Liver (tissue), 9 donors: ENCODE measurements around the gene ARL11. TPM values are rescaled to one million over a fixed set of nuclear protein-coding genes. Genes with fewer than 3 reads are reported as not detected.

ENCODE experiments used
- DNase-seq: peaks from one replicate; pipeline ENCODE4 v3.0.0-alpha.2; 2017; ENCODE audit warnings: low spot score
- H3K27ac ChIP-seq, 2 donors: one replicate each; pipeline ENCODE4 v1.7.0; 2013; ENCODE audit warnings: inconsistent platforms in 2 of 2, low read length in 2 of 2, control low read depth in 1 of 2, low read depth in 1 of 2, mild to moderate bottlenecking in 1 of 2
- H3K27me3 ChIP-seq, 4 donors: one replicate each; pipeline versions ENCODE4 v1.6.1 to v1.7.0; 2013; ENCODE audit warnings: low read length in 3 of 4, inconsistent platforms in 1 of 4, mild to moderate bottlenecking in 1 of 4, moderate library complexity in 1 of 4; ENCODE audit not compliant: control insufficient read depth in 4 of 4, insufficient read depth in 4 of 4
- H3K36me3 ChIP-seq, 4 donors: one replicate each; pipeline versions ENCODE4 v1.6.1 to v1.7.0; 2013; ENCODE audit warnings: low read length in 3 of 4, mild to moderate bottlenecking in 3 of 4, low read depth in 1 of 4, moderate library complexity in 1 of 4; ENCODE audit not compliant: control insufficient read depth in 4 of 4, insufficient read depth in 3 of 4
- H3K4me1 ChIP-seq, 4 donors: one replicate each; pipeline versions ENCODE4 v1.6.1 to v1.7.0; 2013; ENCODE audit warnings: low read length in 3 of 4, mild to moderate bottlenecking in 3 of 4, moderate library complexity in 1 of 4; ENCODE audit not compliant: control insufficient read depth in 4 of 4, insufficient read depth in 4 of 4
- H3K4me3 ChIP-seq, 3 donors: one replicate each; pipeline versions ENCODE4 v1.6.1 to v1.7.0; 2013; ENCODE audit warnings: low read length in 3 of 3, control low read depth in 1 of 3, low read depth in 1 of 3, mild to moderate bottlenecking in 1 of 3
- H3K9ac ChIP-seq, 2 donors: one replicate each; pipeline ENCODE4 v1.7.0; 2013; ENCODE audit warnings: low read length in 2 of 2, mild to moderate bottlenecking in 2 of 2, moderate library complexity in 2 of 2, control low read depth in 1 of 2, low read depth in 1 of 2
- H3K9me3 ChIP-seq, 4 donors: one replicate each; pipeline versions ENCODE4 v1.6.1 to v1.7.0; 2013; ENCODE audit warnings: low read length in 3 of 4; ENCODE audit not compliant: control insufficient read depth in 4 of 4
- ATF3 ChIP-seq: IDR thresholded peaks from 2 replicates; pipeline ENCODE4 v1.6.1; 2016; ENCODE audit warnings: antibody characterized with exemption
- CTCF ChIP-seq: fragments of 150-350 bp; IDR thresholded peaks from 2 replicates; pipeline ENCODE4 v1.5.1; 2017; ENCODE audit warnings: improper control_type of control experiment, low read depth, low read length; ENCODE audit not compliant: missing input control
- EGR1 ChIP-seq, 2 donors: IDR thresholded peaks; 2 replicates each; pipeline ENCODE4 v1.6.1; 2016 to 2018; ENCODE audit warnings: antibody characterized with exemption in 2 of 2, low read depth in 2 of 2
- FOXA1 ChIP-seq: IDR thresholded peaks from 2 replicates; pipeline ENCODE4 v1.6.1; 2016; ENCODE audit warnings: antibody characterized with exemption
- FOXA2 ChIP-seq: IDR thresholded peaks from 2 replicates; pipeline ENCODE4 v1.6.1; 2016; ENCODE audit warnings: antibody characterized with exemption
- GABPA ChIP-seq, 2 donors: IDR thresholded peaks in 1 of 2; conservative IDR thresholded peaks in 1 of 2; 2 replicates each; pipeline ENCODE4 v1.6.1; 2016; ENCODE audit warnings: antibody characterized with exemption in 2 of 2, mild to moderate bottlenecking in 1 of 2, moderate library complexity in 1 of 2
- HNF4A ChIP-seq, 2 donors: conservative IDR thresholded peaks; 2 replicates each; pipeline ENCODE4 v1.6.1; 2016; ENCODE audit warnings: antibody characterized with exemption in 2 of 2, mild to moderate bottlenecking in 2 of 2
- HNF4G ChIP-seq: IDR thresholded peaks from 2 replicates; pipeline ENCODE4 v1.6.1; 2016; ENCODE audit warnings: antibody characterized with exemption
- JUND ChIP-seq, 2 donors: IDR thresholded peaks; 2 replicates each; pipeline ENCODE4 v1.6.1; 2016; ENCODE audit warnings: antibody characterized with exemption in 2 of 2
- MAX ChIP-seq: IDR thresholded peaks from 2 replicates; pipeline ENCODE4 v1.6.1; 2016; ENCODE audit warnings: antibody characterized with exemption
- NR2F2 ChIP-seq: IDR thresholded peaks from 2 replicates; pipeline ENCODE4 v1.6.1; 2016; ENCODE audit warnings: antibody characterized with exemption
- RAD21 ChIP-seq, 2 donors: IDR thresholded peaks; 2 replicates each; pipeline ENCODE4 v1.6.1; 2016; ENCODE audit warnings: antibody characterized with exemption in 2 of 2, mild to moderate bottlenecking in 2 of 2
- REST ChIP-seq: IDR thresholded peaks from 2 replicates; pipeline ENCODE4 v1.6.1; 2016; ENCODE audit warnings: antibody characterized with exemption, mild to moderate bottlenecking
- RXRA ChIP-seq, 2 donors: IDR thresholded peaks; 2 replicates each; pipeline ENCODE4 v1.6.1; 2017 to 2018; ENCODE audit warnings: antibody characterized with exemption in 2 of 2, mild to moderate bottlenecking in 1 of 2
- SP1 ChIP-seq: IDR thresholded peaks from 2 replicates; pipeline ENCODE4 v1.6.1; 2018; ENCODE audit warnings: antibody characterized with exemption, mild to moderate bottlenecking
- TAF1 ChIP-seq: conservative IDR thresholded peaks from 2 replicates; pipeline ENCODE4 v1.6.1; 2016; ENCODE audit warnings: antibody characterized with exemption, mild to moderate bottlenecking
- YY1 ChIP-seq: IDR thresholded peaks from 2 replicates; pipeline ENCODE4 v1.6.1; 2016; ENCODE audit warnings: antibody characterized with exemption, mild to moderate bottlenecking
- ZBTB33 ChIP-seq: IDR thresholded peaks from 2 replicates; pipeline ENCODE4 v1.6.1; 2016; ENCODE audit warnings: antibody characterized with exemption
- WGBS: extraction: QIAGEN DNeasy Blood & Tissue Kit; methylation state at CpG from one replicate; pipeline ENCODE4 v1.1.7; 2013; 5-methylcytosine and 5-hydroxymethylcytosine counted together
- polyA plus RNA-seq, 2 donors: library from polyadenylated mRNA; stranded (reverse) in 1 of 2; unstranded in 1 of 2; fragments of 200-250 nt in 1 of 2; fragments of >200 nt in 1 of 2; fragmentation: Nextera tagmentation in 1 of 2; extraction: Ambion mirVana in 1 of 2; gene quantifications; one replicate each; pipeline versions ENCODE4 v1.2.1 to v1.2.3, GENCODE V29; 2013 to 2015
- total RNA-seq, 2 donors: library from RNA; depleted of rRNA; stranded (reverse); fragments of >200 nt; gene quantifications; one replicate each; pipeline ENCODE4 v1.2.3, GENCODE V29; 2014
- donor health status: healthy.
- donor health status: healthy.
- donor health status: healthy.
- donor health status: healthy.
- donor health status: healthy.

The ARL11 gene
- total and polyA plus RNA-seq, 4 donors: 0.11 to 1.5 (median 0.59) TPM

- WGBS: 95% methylated on average over 3 of the region's 3 CpGs
- Histone ChIP-seq H3K9me3 (no peaks in the 10 kb centered on the region), H3K4me1 (peaks cover 0 to 3% (median 2%) of the 10 kb centered on the region in 4 donors), H3K27ac (no peak overlapping the region), H3K36me3 (peaks cover 1 to 10% (median 3%) of the 10 kb centered on the region in 4 donors), H3K4me3 (no peak overlapping the region), H3K9ac (no peak overlapping the region), H3K27me3 (no peaks in the 10 kb centered on the region)
- no peak for TF ChIP-seq SP1
- no peak for DNase-seq
Measured at GRCh38 chr13:49579501-49579900, 48.8 kb upstream of the ARL11 start.

- Histone ChIP-seq H3K4me1 (peaks cover 2 to 11% (median 9%) of the 10 kb centered on the region in 4 donors), H3K36me3 (peaks cover 1 to 10% (median 3%) of the 10 kb centered on the region in 4 donors), H3K9me3 (no peaks in the 10 kb centered on the region), H3K27ac (no peak overlapping the region), H3K4me3 (no peak overlapping the region), H3K9ac (no peak overlapping the region), H3K27me3 (no peaks in the 10 kb centered on the region)
- no peak for DNase-seq
- TF ChIP-seq EGR1 (IDR thresholded peaks at IDR 0.05; ENCODE audit: low read depth in 2 of 2) (no peak), FOXA2 (no peak), ATF3 (no peak), SP1 (no peak), HNF4G (no peak)
- WGBS: 94% methylated on average over 5 of the region's 5 CpGs
Measured at GRCh38 chr13:49580980-49581680, 47.2 kb upstream of the ARL11 start.

- H3K4me3 ChIP-seq: peak overlapping the region; percentile 58 to 92 (median 89)
- no peaks in the 10 kb centered on the region for H3K27me3 ChIP-seq
- H3K27ac ChIP-seq: peak overlapping the region; percentile 8 to 56
- peaks cover 0 to 2% (median 1%) of the 10 kb centered on the region in 4 donors for H3K36me3 ChIP-seq
- peaks cover 0 to 14% (median 12%) of the 10 kb centered on the region in 4 donors for H3K4me1 ChIP-seq
- no peaks in the 10 kb centered on the region for H3K9me3 ChIP-seq
- 2% methylated on average over 16 of the region's 16 CpGs for WGBS
- peak overlapping the region; percentile 22 to 77 for H3K9ac ChIP-seq
- TF ChIP-seq YY1 (no peak), RAD21 (IDR thresholded peaks at IDR 0.05) (no peak), ZBTB33 (no peak), CTCF (no peak), FOXA1 (no peak), NR2F2 (no peak), ATF3 (no peak), EGR1 (IDR thresholded peaks at IDR 0.05; ENCODE audit: low read depth in 2 of 2) (no peak), HNF4G (no peak), JUND (IDR thresholded peaks at IDR 0.05) (no peak), REST (no peak), SP1 (no peak), GABPA (IDR thresholded peaks at IDR 0.05 in 1 of 2, conservative IDR thresholded peaks at IDR 0.05 in 1 of 2) (no peak), TAF1 (no peak), MAX (no peak), RXRA (IDR thresholded peaks at IDR 0.05) (no peak), HNF4A (conservative IDR thresholded peaks at IDR 0.05) (no peak)
- DNase-seq: no peak
Measured at GRCh38 chr13:49584771-49585182, 43.5 kb upstream of the ARL11 start.
